Measurements from ENCODE around the gene PHF23.

PHF23 gene

GRCh38 chr17:7263801-7264078 is 24.5 kb upstream of the PHF23 start:
- H3K27ac ChIP-seq, result peak overlapping the region; percentile 42
- H3K4me3 ChIP-seq (ENCODE audit: low read depth, low read length), result no peak overlapping the region

GRCh38 chr17:7262935-7263800 is 23.9 kb upstream of the PHF23 start:
- TF ChIP-seq CTCF (IDR thresholded peaks at IDR 0.05; ENCODE audit: low read depth, low read length), result no peak
- Histone ChIP-seq H3K36me3 (peaks cover 15% of the 10 kb centered on the region), H3K4me3 (ENCODE audit: low read depth, low read length) (no peak overlapping the region), H3K27ac (peak overlapping the region; percentile 42), H3K9me3 (ENCODE audit: severe bottlenecking) (no peaks in the 10 kb centered on the region), H3K27me3 (ENCODE audit: insufficient read depth, low read depth, severe bottlenecking) (no peaks in the 10 kb centered on the region)
- peak; percentile 57 for DNase-seq

More at GRCh38 chr17:7263801-7264078, 24.5 kb upstream of the PHF23 start:
- H3K9me3 ChIP-seq (ENCODE audit: severe bottlenecking), result no peaks in the 10 kb centered on the region
- H3K27me3 ChIP-seq (ENCODE audit: insufficient read depth, low read depth, severe bottlenecking), result no peaks in the 10 kb centered on the region
- no peak for TF ChIP-seq CTCF (IDR thresholded peaks at IDR 0.05; ENCODE audit: low read depth, low read length)
- H3K36me3 ChIP-seq, result peaks cover 10% of the 10 kb centered on the region
- DNase-seq, result no peak

- Histone ChIP-seq H3K4me3 (ENCODE audit: low read depth, low read length) (peak within 1 kb of the TSS; percentile 56), H3K36me3 (peaks cover 24% of the 10 kb centered on the region), H3K9me3 (ENCODE audit: severe bottlenecking) (no peaks in the 10 kb centered on the region), H3K27ac (peak within 1 kb of the TSS; percentile 71), H3K27me3 (ENCODE audit: insufficient read depth, low read depth, severe bottlenecking) (no peaks in the 10 kb centered on the region)
- DNase-seq, result no peak
- TF ChIP-seq CTCF (IDR thresholded peaks at IDR 0.05; ENCODE audit: low read depth, low read length), result no peak
Observed at GRCh38 chr17:7262192-7262934, 23.1 kb upstream of the PHF23 start, which contains the start of gene CLDN7. Gene CLDN7, minus strand, starts transcription at chr17:7262478. Its CDS starts 435 bp downstream, at chr17:7262043.

GRCh38 chr17:7261379-7262191 is 22.3 kb upstream of the PHF23 start:
- H3K27ac ChIP-seq, result peak overlapping the region; percentile 71
- DNase-seq, result no peak
- peak overlapping the region; percentile 56 for H3K4me3 ChIP-seq (ENCODE audit: low read depth, low read length)

More at GRCh38 chr17:7261379-7262191, 22.3 kb upstream of the PHF23 start:
- peaks cover 31% of the 10 kb centered on the region for H3K36me3 ChIP-seq
- H3K9me3 ChIP-seq (ENCODE audit: severe bottlenecking), result no peaks in the 10 kb centered on the region
- no peaks in the 10 kb centered on the region for H3K27me3 ChIP-seq (ENCODE audit: insufficient read depth, low read depth, severe bottlenecking)
- TF ChIP-seq CTCF (IDR thresholded peaks at IDR 0.05; ENCODE audit: low read depth, low read length), result no peak

All from WERI-Rb-1 (cell line).